Measurements from ENCODE around the gene UBTD1.
A peak's percentile ranks its signal among the peaks of the same experiment; 100 is the strongest.
"Not testable (repeated sequence)": the region's sequence is repeated elsewhere in the genome, so short reads cannot be mapped to it uniquely, and the experiment has no call there.

Gene UBTD1

GRCh38 chr10:97560731-97561381, 62.1 kb downstream of the UBTD1 start:
- DNase-seq (ENCODE audit: extremely low read depth in 1 of 2, low read depth in 1 of 2), result not testable (repeated sequence)

GRCh38 chr10:97561386-97562077, 62.8 kb downstream of the UBTD1 start:
- DNase-seq (ENCODE audit: extremely low read depth in 1 of 2, low read depth in 1 of 2), result not testable (repeated sequence)

GRCh38 chr10:97562329-97562728, 63.6 kb downstream of the UBTD1 start:
- DNase-seq (ENCODE audit: extremely low read depth in 1 of 2, low read depth in 1 of 2), result not testable (repeated sequence)

- DNase-seq (ENCODE audit: extremely low read depth in 1 of 2, low read depth in 1 of 2), result no peak
Measured at GRCh38 chr10:97563337-97563736, 64.6 kb downstream of the UBTD1 start.

- no peak for DNase-seq (ENCODE audit: extremely low read depth in 1 of 2, low read depth in 1 of 2)
Measured at GRCh38 chr10:97564776-97565175, 66.1 kb downstream of the UBTD1 start.

GRCh38 chr10:97566336-97566996, 67.7 kb downstream of the UBTD1 start:
- no peak for DNase-seq (ENCODE audit: extremely low read depth in 1 of 2, low read depth in 1 of 2)

GRCh38 chr10:97567891-97568290, 69.2 kb downstream of the UBTD1 start:
- no peak for DNase-seq (ENCODE audit: extremely low read depth in 1 of 2, low read depth in 1 of 2)

- no peak for DNase-seq (ENCODE audit: extremely low read depth in 1 of 2, low read depth in 1 of 2)
Measured at GRCh38 chr10:97570146-97570788, 71.5 kb downstream of the UBTD1 start.

- no peak for DNase-seq (ENCODE audit: extremely low read depth in 1 of 2, low read depth in 1 of 2)
Measured at GRCh38 chr10:97570789-97571471, 72.2 kb downstream of the UBTD1 start.

GRCh38 chr10:97571622-97572021, 72.9 kb downstream of the UBTD1 start:
- DNase-seq (ENCODE audit: extremely low read depth in 1 of 2, low read depth in 1 of 2), result no peak

- DNase-seq (ENCODE audit: extremely low read depth in 1 of 2, low read depth in 1 of 2), result peak in 1 of 2 donors; percentile 42
Measured at GRCh38 chr10:97572214-97572989, 73.7 kb downstream of the UBTD1 start, which contains the start of gene ANKRD2. TSS of gene ANKRD2 (plus strand) at chr10:97572779. CDS start at chr10:97572789, 10 bp downstream.

GRCh38 chr10:97573021-97573420, 74.3 kb downstream of the UBTD1 start:
- DNase-seq (ENCODE audit: extremely low read depth in 1 of 2, low read depth in 1 of 2), result no peak

- DNase-seq (ENCODE audit: extremely low read depth in 1 of 2, low read depth in 1 of 2), result no peak
Measured at GRCh38 chr10:97573672-97574071, 74.9 kb downstream of the UBTD1 start.

- no peak for DNase-seq (ENCODE audit: extremely low read depth in 1 of 2, low read depth in 1 of 2)
Measured at GRCh38 chr10:97574374-97575126, 75.8 kb downstream of the UBTD1 start.

GRCh38 chr10:97575127-97575668, 76.5 kb downstream of the UBTD1 start:
- DNase-seq (ENCODE audit: extremely low read depth in 1 of 2, low read depth in 1 of 2), result no peak

- not testable (repeated sequence) for DNase-seq (ENCODE audit: extremely low read depth in 1 of 2, low read depth in 1 of 2)
Measured at GRCh38 chr10:97576487-97576886, 77.8 kb downstream of the UBTD1 start.

GRCh38 chr10:97577701-97578100, 79.0 kb downstream of the UBTD1 start:
- DNase-seq (ENCODE audit: extremely low read depth in 1 of 2, low read depth in 1 of 2), result no peak

GRCh38 chr10:97578171-97578844, 79.6 kb downstream of the UBTD1 start:
- DNase-seq (ENCODE audit: extremely low read depth in 1 of 2, low read depth in 1 of 2), result no peak

Measured in stimulated activated CD8-positive, alpha-beta memory T cell treated with anti-CD3 and anti-CD28 coated beads, Interleukin-7, amount 100 ng/mL, for 48 hours (primary cell).